ENCODE data around the gene BHLHE40. TPM values are rescaled to one million over a fixed set of nuclear protein-coding genes. Genes with fewer than 3 reads are reported as not detected.

BHLHE40 gene
- total and polyA plus RNA-seq, 2 of the 13 experiments (the other 11 are each of a cell fraction or from before 2014, with no cell fraction given): 1.8 to 51.0 TPM

GRCh38 chr3:4982773-4983738 lies 3.8 kb downstream of the BHLHE40 start (continued):
- TF ChIP-seq ZNF136 (CRISPR knock-in tag; IDR thresholded peaks at IDR 0.05; ENCODE audit: low read depth) (no peak), PAF1 (CRISPR knock-in tag; IDR thresholded peaks at IDR 0.05) (0 out of 2 replicates have a peak, but pooled peaks have one; percentile 51), PRPF4 (IDR thresholded peaks at IDR 0.05; ENCODE audit: low read depth, low read length, poor library complexity, severe bottlenecking) (peak; percentile 89), KIAA2018 (CRISPR knock-in tag; IDR thresholded peaks at IDR 0.05; ENCODE audit: borderline replicate concordance) (no peak), CSRNP1 (CRISPR knock-in tag; IDR thresholded peaks at IDR 0.05) (no peak), ZNF687 (CRISPR knock-in tag; IDR thresholded peaks at IDR 0.05) (peak; percentile 76), REXO4 (CRISPR knock-in tag; IDR thresholded peaks at IDR 0.05; ENCODE audit: borderline replicate concordance) (no peak), CHD4 (IDR thresholded peaks at IDR 0.05; ENCODE audit: borderline replicate concordance, low read length) (no peak), SRF (IDR thresholded peaks at IDR 0.05; ENCODE audit: low read depth, low read length) (no peak), HINFP (CRISPR knock-in tag; IDR thresholded peaks at IDR 0.05; ENCODE audit: low read depth) (no peak), ZNF296 (CRISPR knock-in tag; conservative IDR thresholded peaks at IDR 0.05) (0 out of 2 replicates have a peak, but pooled peaks have one; percentile 42)
